HG02678 (cell line): ENCODE results near the gene EYA2.
"Not testable (repeated sequence)": the region's sequence is repeated elsewhere in the genome, so short reads cannot be mapped to it uniquely, and the experiment has no call there.

ENCODE experiments used
- ATAC-seq: cut with Tn5 transposase; IDR thresholded peaks from one replicate; pipeline ENCODE4 v1.9.1; 2021; ENCODE audit warnings: mild to moderate bottlenecking, moderate library complexity; ENCODE audit not compliant: unreplicated experiment

Gene EYA2

GRCh38 chr20:46929902-46930301, 35.3 kb downstream of the EYA2 start:
- no peak for ATAC-seq

GRCh38 chr20:46930640-46931339, 36.1 kb downstream of the EYA2 start:
- ATAC-seq = no peak

GRCh38 chr20:46931699-46932098, 37.1 kb downstream of the EYA2 start:
- no peak for ATAC-seq

- not testable (repeated sequence) for ATAC-seq
Observed at GRCh38 chr20:46932439-46932838, 37.8 kb downstream of the EYA2 start.

GRCh38 chr20:46933150-46933549, 38.5 kb downstream of the EYA2 start:
- no peak for ATAC-seq

GRCh38 chr20:46934746-46935287, 40.2 kb downstream of the EYA2 start:
- no peak for ATAC-seq

- ATAC-seq = no peak
Observed at GRCh38 chr20:46935394-46936017, 40.9 kb downstream of the EYA2 start.

GRCh38 chr20:46936415-46937156, 41.9 kb downstream of the EYA2 start:
- no peak for ATAC-seq

- ATAC-seq = no peak
Observed at GRCh38 chr20:46937157-46937523, 42.5 kb downstream of the EYA2 start.

GRCh38 chr20:46937533-46938226, 43.0 kb downstream of the EYA2 start:
- no peak for ATAC-seq

- ATAC-seq = no peak
Observed at GRCh38 chr20:46938434-46938833, 43.8 kb downstream of the EYA2 start.

- ATAC-seq = no peak
Observed at GRCh38 chr20:46939031-46939965, 44.7 kb downstream of the EYA2 start.

GRCh38 chr20:46940616-46941015, 46.0 kb downstream of the EYA2 start:
- no peak for ATAC-seq

- no peak for ATAC-seq
Observed at GRCh38 chr20:46941404-46941803, 46.8 kb downstream of the EYA2 start.

- no peak for ATAC-seq
Observed at GRCh38 chr20:46943861-46944591, 49.4 kb downstream of the EYA2 start.

GRCh38 chr20:46945465-46945864, 50.8 kb downstream of the EYA2 start:
- no peak for ATAC-seq

- ATAC-seq = no peak
Observed at GRCh38 chr20:46946181-46946624, 51.6 kb downstream of the EYA2 start.

GRCh38 chr20:46946796-46947195, 52.2 kb downstream of the EYA2 start:
- no peak for ATAC-seq

- no peak for ATAC-seq
Observed at GRCh38 chr20:46948081-46948480, 53.4 kb downstream of the EYA2 start.
